GM18505 (cell line): ENCODE results near the gene ATG4C.
"Not testable (repeated sequence)": the region's sequence is repeated elsewhere in the genome, so short reads cannot be mapped to it uniquely, and the experiment has no call there.

ENCODE experiments used
- ATAC-seq: cut with Tn5 transposase; IDR thresholded peaks from one replicate; pipeline ENCODE4 v1.9.1; 2021; ENCODE audit not compliant: unreplicated experiment
- POLR2A ChIP-seq: IDR thresholded peaks from 4 replicates; pipeline ENCODE4 v1.6.1; 2011; ENCODE audit warnings: borderline replicate concordance; ENCODE audit not compliant: insufficient read depth, insufficient read length; ENCODE audit errors: extremely low read depth

The ATG4C gene

DNA sequence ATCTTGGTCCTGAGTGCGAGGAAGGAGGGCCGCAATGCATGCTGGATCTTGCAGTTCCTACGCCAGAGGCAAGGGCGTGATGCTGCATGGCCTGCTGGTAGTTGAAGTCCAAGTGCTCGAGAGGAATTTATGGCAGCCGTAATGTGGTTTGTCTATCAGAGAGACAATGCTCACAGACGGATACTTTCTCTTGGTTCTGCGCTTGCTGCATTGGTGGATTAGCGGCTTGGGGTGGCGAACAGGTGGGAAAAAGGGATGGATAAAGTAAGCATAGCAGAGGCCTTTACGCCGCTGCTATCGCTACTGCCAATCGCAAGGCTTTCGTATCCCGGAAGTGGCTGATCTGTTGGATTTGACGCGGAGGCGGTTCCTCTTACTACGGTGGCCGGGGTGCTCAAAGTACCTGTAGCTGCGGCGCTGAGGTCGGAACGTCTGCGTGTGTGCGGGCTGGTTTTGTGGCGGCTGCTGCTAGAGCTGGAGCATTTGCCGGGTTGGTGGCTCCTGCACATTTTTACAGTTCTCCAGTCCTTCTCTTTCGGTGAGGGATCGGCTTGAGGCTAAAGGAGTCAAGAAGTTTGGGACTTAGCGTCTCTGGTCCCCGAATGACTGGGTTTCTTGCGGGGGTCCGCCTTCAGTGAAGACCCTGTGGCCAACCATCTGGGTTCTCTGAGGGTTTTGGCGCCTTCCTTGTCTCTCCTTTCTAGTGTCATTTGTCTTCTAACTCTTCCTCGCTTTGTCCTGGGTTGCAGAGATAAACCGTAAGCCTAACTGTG, at the start of gene ATG4C:
ATG4C (plus strand) TSS at position 397 of the 773 bp plus-strand sequence. CDS start 19,655 bp downstream, outside the sequence.
- TF ChIP-seq POLR2A = peak; percentile 91
- peak; percentile 92 for ATAC-seq

- no peak for TF ChIP-seq POLR2A
- ATAC-seq = no peak
Measured at GRCh38 chr1:62735491-62736171, 48.3 kb upstream of the ATG4C start.

GRCh38 chr1:62740701-62741100, 43.2 kb upstream of the ATG4C start:
- ATAC-seq = not testable (repeated sequence)

DNA sequence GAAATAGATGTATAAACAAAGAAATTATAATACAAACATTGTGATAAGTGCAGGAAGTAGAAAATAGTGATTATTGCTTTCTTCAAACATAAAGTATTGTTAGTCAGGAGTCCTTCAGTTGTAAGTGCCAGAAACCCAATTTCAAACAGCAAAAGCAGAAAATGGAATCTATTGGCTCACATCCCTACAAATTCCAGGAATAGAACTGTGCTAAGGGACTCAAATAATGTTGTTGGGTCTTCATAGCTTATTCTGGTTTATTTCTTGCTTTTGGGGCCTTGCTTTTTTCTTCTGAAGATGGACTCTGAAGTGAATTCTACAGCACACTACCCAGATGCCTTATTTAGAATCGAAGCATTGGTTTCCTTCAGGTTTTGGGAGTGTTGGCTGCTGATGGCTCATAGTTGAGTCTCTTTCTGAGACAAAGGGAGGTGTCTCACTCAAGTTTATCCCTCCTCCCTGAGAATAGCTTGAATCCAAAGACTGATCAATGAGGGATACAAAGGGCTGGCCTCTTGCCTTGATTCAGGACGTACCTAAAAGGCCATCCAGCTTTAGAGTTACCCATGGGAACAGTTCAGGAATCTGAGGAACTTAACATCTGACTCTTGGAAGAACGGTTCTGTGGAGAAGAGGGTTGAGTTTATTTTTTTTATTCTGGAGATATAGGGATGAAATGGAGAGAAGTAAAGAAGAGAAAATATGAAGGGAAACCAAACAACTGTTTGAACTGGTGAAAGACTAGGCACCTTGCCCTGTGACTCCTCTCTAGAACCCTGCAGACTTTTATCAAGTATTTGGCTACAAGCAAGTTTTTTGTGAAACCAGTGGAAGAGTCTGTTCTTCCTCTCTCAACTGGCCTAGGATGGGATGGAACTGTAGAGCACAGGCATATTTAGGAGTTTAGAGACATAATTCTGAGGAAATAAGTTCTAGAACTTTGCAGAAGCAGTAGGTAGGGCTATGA, 39.0 kb upstream of the ATG4C start:
- TF ChIP-seq POLR2A = no peak
- no peak for ATAC-seq

GRCh38 chr1:62746086-62746808, 37.7 kb upstream of the ATG4C start:
- no peak for TF ChIP-seq POLR2A
- ATAC-seq = no peak

- ATAC-seq = no peak
- TF ChIP-seq POLR2A = no peak
Measured at GRCh38 chr1:62746809-62747138, 37.2 kb upstream of the ATG4C start.

DNA sequence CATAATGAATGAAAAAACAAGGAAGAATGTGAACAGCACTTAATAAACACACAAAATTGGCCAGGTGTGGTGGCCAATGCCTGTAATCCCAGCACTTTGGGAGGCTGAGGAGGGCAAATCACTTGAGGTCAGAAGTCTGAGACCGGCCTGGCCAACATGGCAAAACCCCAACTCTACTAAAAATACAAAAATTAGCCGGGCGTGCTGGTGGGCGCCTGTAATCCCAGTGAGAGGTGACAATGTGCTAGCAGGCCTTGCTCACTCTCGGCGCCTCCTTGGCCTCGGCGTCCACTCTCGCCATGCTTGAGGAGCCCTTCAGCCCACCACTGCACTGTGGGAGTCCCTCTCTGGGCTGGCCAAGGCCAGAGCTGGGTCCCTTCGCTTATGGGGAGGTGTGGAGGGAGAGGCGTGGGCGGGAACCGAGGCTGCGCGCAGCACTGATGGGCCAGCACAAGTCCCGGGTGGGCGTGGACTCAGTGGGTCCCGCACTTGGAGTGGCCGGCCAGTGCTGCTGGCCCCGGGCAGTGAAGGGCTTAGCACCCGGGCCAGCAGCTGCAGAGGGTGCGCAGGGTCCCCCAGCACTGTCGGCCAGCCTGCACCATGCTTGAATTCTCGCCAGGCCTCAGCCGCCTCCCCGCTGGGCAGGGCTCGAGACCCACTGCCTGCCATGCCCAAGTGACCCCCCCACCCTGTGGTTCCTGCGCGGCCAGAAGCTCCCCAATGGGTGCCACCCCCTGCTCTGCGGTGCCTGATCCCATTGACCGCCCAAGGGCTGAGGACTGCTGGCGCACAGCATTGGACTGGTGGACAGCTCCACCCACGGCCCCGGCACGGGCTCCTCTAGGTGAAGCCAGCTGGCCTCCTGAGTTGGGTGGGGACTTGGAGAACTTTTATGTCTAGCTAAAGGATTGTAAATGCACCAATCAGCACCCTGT, 30.6 kb upstream of the ATG4C start:
- no peak for TF ChIP-seq POLR2A
- no peak for ATAC-seq

DNA sequence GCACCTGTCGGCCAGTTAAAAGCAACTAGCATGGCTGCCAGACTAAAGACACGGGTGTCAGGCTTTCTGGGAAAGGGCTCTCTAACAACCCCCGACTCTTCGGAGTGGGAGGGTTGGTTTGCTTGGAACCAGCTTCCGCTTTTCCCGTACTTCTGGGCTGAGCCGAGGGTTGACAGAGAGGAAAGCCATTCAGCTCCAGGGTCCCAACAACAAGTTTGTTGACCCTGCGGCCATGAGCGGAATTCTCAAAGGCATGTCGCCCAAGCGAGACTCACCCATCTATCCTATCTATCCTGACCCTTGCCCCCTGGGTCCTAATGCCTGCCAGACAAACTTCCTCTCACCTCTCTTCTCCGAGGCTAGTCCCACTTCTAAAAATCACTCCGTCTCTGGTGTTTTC, 29.0 kb upstream of the ATG4C start:
- ATAC-seq = not testable (repeated sequence)

GRCh38 chr1:62756255-62756884, 27.6 kb upstream of the ATG4C start:
- ATAC-seq = not testable (repeated sequence)

DNA sequence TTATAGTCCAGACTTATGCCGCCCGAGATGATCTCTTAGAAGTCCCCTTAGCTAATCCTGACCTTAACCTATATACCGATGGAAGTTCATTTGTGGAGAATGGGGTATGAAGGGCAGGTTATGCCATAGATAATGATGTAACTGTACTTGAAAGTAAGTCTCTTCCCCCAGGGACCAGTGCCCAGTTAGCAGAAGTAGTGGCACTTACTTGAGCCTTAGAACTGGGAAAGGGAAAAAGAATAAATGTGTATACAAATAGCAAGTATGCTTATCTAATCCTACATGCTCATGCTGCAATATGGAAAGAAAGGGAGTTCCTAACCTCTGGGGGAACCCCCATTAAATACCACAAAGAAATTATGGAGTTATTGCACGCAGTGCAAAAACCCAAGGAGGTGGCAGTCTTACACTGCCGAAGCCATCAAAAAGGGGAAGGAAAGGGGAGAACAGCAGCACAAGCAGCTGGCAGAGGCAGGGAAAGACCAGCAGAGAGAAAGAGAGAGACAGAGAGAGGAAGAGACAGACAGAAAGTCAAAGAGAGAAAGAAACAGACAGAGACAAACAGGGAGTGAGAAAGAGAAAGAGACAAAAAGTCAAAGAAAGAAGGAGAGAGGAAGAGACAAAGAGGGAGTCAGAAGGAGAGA, 24.6 kb upstream of the ATG4C start:
- ATAC-seq = not testable (repeated sequence)

GRCh38 chr1:62760021-62760782, 23.7 kb upstream of the ATG4C start:
- not testable (repeated sequence) for ATAC-seq

DNA sequence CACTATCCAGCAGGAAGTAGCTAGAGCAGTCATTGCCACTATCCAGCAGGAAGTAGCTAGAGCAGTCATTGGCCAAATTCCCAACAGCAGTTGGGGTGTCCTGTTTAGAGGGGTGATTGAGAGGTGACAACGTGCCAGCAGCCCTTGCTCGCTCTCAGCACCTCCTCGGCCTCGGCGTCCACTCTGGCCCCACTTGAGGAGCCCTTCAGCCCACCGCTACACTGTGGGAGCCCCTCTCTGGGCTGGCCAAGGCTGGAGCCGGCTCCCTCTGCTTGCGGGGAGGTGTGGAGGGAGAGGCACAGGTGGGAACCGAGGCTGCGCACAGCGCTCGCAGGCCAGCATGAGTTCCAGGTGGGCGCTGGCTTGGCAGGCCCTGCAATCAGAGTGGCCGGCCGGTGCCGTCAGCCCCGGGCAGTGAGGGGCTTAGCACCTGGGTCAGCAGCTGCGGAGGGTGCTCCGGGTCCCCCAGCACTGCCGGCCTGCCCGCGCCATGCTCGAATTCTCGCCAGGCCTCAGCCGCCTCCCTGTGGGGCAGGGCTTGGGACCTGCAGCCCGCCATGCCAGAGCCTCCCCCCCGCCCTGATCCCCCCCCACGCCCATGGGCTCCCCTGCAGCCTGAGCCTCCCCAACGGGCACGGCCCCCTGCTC, 22.6 kb upstream of the ATG4C start:
- ATAC-seq = not testable (repeated sequence)

DNA sequence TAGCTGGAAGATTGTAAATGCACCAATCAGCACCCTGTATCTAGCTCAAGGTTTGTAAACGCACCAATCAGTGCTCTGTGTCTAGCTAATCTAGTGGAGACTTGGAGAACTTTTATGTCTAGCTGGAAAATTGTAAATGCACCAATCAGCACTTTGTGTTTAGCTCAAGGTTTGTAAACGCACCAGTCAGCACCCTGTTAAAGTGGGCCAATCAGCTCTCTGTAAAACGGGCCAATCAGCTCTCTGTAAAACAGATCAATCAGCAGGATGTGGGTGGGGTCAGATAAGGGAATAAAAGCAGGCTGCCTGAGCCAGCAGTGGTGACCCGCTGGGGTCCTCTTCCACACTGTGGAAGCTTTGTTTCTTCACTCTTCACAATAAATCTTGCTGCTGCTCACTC, 21.9 kb upstream of the ATG4C start:
- not testable (repeated sequence) for ATAC-seq
